Measurements from ENCODE around the gene TNFRSF11A.

The TNFRSF11A gene

DNA sequence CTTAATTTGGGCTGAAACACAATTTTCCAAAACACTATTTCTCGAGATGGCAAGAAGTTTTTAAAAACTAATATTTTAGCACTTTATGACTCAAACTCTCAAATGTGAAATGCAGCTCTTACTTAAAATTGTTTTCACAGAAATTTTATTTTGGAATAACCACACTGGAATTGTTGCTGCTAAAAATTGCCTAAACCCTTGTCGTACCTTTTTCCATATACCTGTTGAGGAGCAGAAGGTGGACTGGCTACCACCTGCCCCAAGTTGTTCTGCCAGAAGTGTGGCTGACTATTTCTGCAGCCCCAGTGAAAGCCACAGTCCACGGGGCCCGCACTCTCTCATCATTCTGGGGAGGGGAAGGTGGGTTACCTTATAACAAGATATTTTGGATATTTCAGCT lies 23.4 kb downstream of the TNFRSF11A start:
- Histone ChIP-seq H3K27ac (replicated peaks) (no peak overlapping the region), H3K4me3 (replicated peaks; ENCODE audit: insufficient read depth, low read length) (no peak overlapping the region), H3K27me3 (ENCODE audit: insufficient read depth, poor library complexity, severe bottlenecking) (peaks cover 6% of the 10 kb centered on the region)
- DNase-seq (ENCODE audit: low read depth in 1 of 2, low spot score in 1 of 2) = no peak
- TF ChIP-seq POLR2AphosphoS5 (IDR thresholded peaks at IDR 0.05; ENCODE audit: low read depth) (no peak), GABPA (IDR thresholded peaks at IDR 0.05; ENCODE audit: low read depth) (no peak), REST (IDR thresholded peaks at IDR 0.05; ENCODE audit: insufficient replicate concordance, low read depth) (no peak), SPI1 (IDR thresholded peaks at IDR 0.05; ENCODE audit: borderline replicate concordance, low read depth) (no peak)
- TF ChIP-seq, protein P1, sequence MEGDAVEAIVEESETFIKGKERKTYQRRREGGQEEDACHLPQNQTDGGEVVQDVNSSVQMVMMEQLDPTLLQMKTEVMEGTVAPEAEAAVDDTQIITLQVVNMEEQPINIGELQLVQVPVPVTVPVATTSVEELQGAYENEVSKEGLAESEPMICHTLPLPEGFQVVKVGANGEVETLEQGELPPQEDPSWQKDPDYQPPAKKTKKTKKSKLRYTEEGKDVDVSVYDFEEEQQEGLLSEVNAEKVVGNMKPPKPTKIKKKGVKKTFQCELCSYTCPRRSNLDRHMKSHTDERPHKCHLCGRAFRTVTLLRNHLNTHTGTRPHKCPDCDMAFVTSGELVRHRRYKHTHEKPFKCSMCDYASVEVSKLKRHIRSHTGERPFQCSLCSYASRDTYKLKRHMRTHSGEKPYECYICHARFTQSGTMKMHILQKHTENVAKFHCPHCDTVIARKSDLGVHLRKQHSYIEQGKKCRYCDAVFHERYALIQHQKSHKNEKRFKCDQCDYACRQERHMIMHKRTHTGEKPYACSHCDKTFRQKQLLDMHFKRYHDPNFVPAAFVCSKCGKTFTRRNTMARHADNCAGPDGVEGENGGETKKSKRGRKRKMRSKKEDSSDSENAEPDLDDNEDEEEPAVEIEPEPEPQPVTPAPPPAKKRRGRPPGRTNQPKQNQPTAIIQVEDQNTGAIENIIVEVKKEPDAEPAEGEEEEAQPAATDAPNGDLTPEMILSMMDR (IDR thresholded peaks at IDR 0.05; ENCODE audit: insufficient read depth, low read length) = no peak

DNA sequence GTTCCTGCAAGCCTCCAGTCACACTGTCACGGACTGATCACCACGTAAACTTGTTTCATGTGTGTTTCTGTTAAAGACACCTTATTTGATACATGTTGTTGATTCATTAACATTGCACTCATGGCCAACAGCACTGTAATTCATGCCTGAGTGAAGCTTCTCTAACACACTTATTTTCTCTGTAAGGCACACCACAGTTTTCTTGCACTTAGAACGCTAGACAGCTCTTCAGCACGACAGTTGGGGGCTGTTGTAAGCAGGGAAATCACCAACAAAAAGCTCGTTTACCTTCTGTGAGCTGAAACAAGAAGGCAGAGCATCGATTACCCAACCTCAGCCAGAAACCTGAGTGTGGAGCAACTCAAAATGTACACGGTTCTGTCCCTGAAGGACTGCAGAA lies 28.1 kb downstream of the TNFRSF11A start:
- no peak overlapping the region for H3K27ac ChIP-seq (replicated peaks)
- DNase-seq (ENCODE audit: low read depth in 1 of 2, low spot score in 1 of 2) = peak in 1 of 2 experiments; percentile 16
- H3K4me3 ChIP-seq (replicated peaks; ENCODE audit: insufficient read depth, low read length) = no peak overlapping the region
- TF ChIP-seq SPI1 (IDR thresholded peaks at IDR 0.05; ENCODE audit: borderline replicate concordance, low read depth) (no peak), POLR2AphosphoS5 (IDR thresholded peaks at IDR 0.05; ENCODE audit: low read depth) (no peak), REST (IDR thresholded peaks at IDR 0.05; ENCODE audit: insufficient replicate concordance, low read depth) (no peak), GABPA (IDR thresholded peaks at IDR 0.05; ENCODE audit: low read depth) (no peak)
- TF ChIP-seq, protein P1 (IDR thresholded peaks at IDR 0.05; ENCODE audit: insufficient read depth, low read length) = no peak
- H3K27me3 ChIP-seq (ENCODE audit: insufficient read depth, poor library complexity, severe bottlenecking) = no peaks in the 10 kb centered on the region

DNA sequence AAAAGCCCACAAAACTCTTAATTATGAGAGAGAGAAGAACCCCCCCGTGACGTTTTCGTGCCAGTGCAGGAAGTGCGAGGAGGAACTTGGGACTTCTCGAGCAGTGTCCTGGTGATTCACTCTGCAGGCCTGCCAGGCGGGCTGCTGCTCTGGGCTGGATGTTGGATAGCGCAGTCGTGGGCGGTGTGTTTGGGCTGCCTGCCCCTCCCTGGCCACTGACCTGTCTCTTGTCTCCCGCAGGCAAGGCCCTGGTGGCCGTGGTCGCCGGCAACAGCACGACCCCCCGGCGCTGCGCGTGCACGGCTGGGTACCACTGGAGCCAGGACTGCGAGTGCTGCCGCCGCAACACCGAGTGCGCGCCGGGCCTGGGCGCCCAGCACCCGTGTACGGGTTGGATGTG lies 29.0 kb downstream of the TNFRSF11A start:
- Histone ChIP-seq H3K4me3 (replicated peaks; ENCODE audit: insufficient read depth, low read length) (no peak overlapping the region), H3K27me3 (ENCODE audit: insufficient read depth, poor library complexity, severe bottlenecking) (no peaks in the 10 kb centered on the region), H3K27ac (replicated peaks) (no peak overlapping the region)
- TF ChIP-seq SPI1 (IDR thresholded peaks at IDR 0.05; ENCODE audit: borderline replicate concordance, low read depth) = no peak
- TF ChIP-seq, protein P1 (IDR thresholded peaks at IDR 0.05; ENCODE audit: insufficient read depth, low read length) = no peak
- TF ChIP-seq REST (IDR thresholded peaks at IDR 0.05; ENCODE audit: insufficient replicate concordance, low read depth) = no peak
- no peak for DNase-seq (ENCODE audit: low read depth in 1 of 2, low spot score in 1 of 2)

Data from HL-60 (cell line).